ENCODE results near the gene COL8A2.
A peak's percentile ranks its signal among the peaks of the same experiment; 100 is the strongest.

Gene COL8A2

GRCh38 chr1:36100376-36100775 lies 24.6 kb downstream of the COL8A2 start:
- TF ChIP-seq GATA1 (IDR thresholded peaks at IDR 0.05; ENCODE audit: low read depth, low read length): no peak
- TF ChIP-seq POLR2A (IDR thresholded peaks at IDR 0.05; ENCODE audit: low read length): no peak
- peak in 1 of 2 experiments; percentile 38 for DNase-seq

GRCh38 chr1:36099681-36100341 lies 25.2 kb downstream of the COL8A2 start:
- TF ChIP-seq POLR2A (IDR thresholded peaks at IDR 0.05; ENCODE audit: low read length): no peak
- peak; percentile 68 to 84 for DNase-seq

GRCh38 chr1:36098650-36099365 lies 26.2 kb downstream of the COL8A2 start:
- DNase-seq: no peak
- TF ChIP-seq GATA1 (IDR thresholded peaks at IDR 0.05; ENCODE audit: low read depth, low read length): no peak
- TF ChIP-seq POLR2A (IDR thresholded peaks at IDR 0.05; ENCODE audit: low read length): no peak

- no peak for DNase-seq
- TF ChIP-seq POLR2A (IDR thresholded peaks at IDR 0.05; ENCODE audit: low read length) (no peak), GATA1 (IDR thresholded peaks at IDR 0.05; ENCODE audit: low read depth, low read length) (no peak)
Measured at GRCh38 chr1:36097693-36098585, 27.1 kb downstream of the COL8A2 start.

- TF ChIP-seq POLR2A (IDR thresholded peaks at IDR 0.05; ENCODE audit: low read length) (no peak), GATA1 (IDR thresholded peaks at IDR 0.05; ENCODE audit: low read depth, low read length) (no peak)
- peak in 1 of 2 experiments; percentile 25 for DNase-seq
Measured at GRCh38 chr1:36096500-36097432, 28.3 kb downstream of the COL8A2 start.

- TF ChIP-seq GATA1 (IDR thresholded peaks at IDR 0.05; ENCODE audit: low read depth, low read length) (no peak), POLR2A (IDR thresholded peaks at IDR 0.05; ENCODE audit: low read length) (no peak)
Measured at GRCh38 chr1:36095760-36096405, 29.1 kb downstream of the COL8A2 start.

GRCh38 chr1:36094621-36095061 lies 30.4 kb downstream of the COL8A2 start:
- DNase-seq: no peak
- TF ChIP-seq GATA1 (IDR thresholded peaks at IDR 0.05; ENCODE audit: low read depth, low read length) (no peak), POLR2A (IDR thresholded peaks at IDR 0.05; ENCODE audit: low read length) (no peak)

More at GRCh38 chr1:36095760-36096405, 29.1 kb downstream of the COL8A2 start:
- no peak for DNase-seq

- DNase-seq: no peak
- TF ChIP-seq GATA1 (IDR thresholded peaks at IDR 0.05; ENCODE audit: low read depth, low read length) (no peak), POLR2A (IDR thresholded peaks at IDR 0.05; ENCODE audit: low read length) (no peak)
Measured at GRCh38 chr1:36093929-36094328, 31.1 kb downstream of the COL8A2 start.

- TF ChIP-seq GATA1 (IDR thresholded peaks at IDR 0.05; ENCODE audit: low read depth, low read length): no peak
- TF ChIP-seq POLR2A (IDR thresholded peaks at IDR 0.05; ENCODE audit: low read length): no peak
- DNase-seq: no peak
Measured at GRCh38 chr1:36093226-36093625, 31.8 kb downstream of the COL8A2 start.

GRCh38 chr1:36092798-36093185 lies 32.2 kb downstream of the COL8A2 start:
- TF ChIP-seq POLR2A (IDR thresholded peaks at IDR 0.05; ENCODE audit: low read length) (no peak), GATA1 (IDR thresholded peaks at IDR 0.05; ENCODE audit: low read depth, low read length) (no peak)

GRCh38 chr1:36092166-36092797 lies 32.7 kb downstream of the COL8A2 start:
- no peak for DNase-seq
- no peak for TF ChIP-seq POLR2A (IDR thresholded peaks at IDR 0.05; ENCODE audit: low read length)
- TF ChIP-seq GATA1 (IDR thresholded peaks at IDR 0.05; ENCODE audit: low read depth, low read length): no peak

More at GRCh38 chr1:36092798-36093185, 32.2 kb downstream of the COL8A2 start:
- DNase-seq: no peak

GRCh38 chr1:36091698-36092097 lies 33.3 kb downstream of the COL8A2 start:
- TF ChIP-seq POLR2A (IDR thresholded peaks at IDR 0.05; ENCODE audit: low read length): no peak
- no peak for TF ChIP-seq GATA1 (IDR thresholded peaks at IDR 0.05; ENCODE audit: low read depth, low read length)
- no peak for DNase-seq
